SJCRH30 (cell line): ENCODE data around the gene HECW1. TPM values are rescaled to one million over a fixed set of nuclear protein-coding genes. Genes with fewer than 3 reads are reported as not detected.
"Not testable (repeated sequence)": the region's sequence is repeated elsewhere in the genome, so short reads cannot be mapped to it uniquely, and the experiment has no call there.

ENCODE experiments used
- DNase-seq, 2 experiments: peaks; one replicate each; pipeline ENCODE4 v3.0.0-alpha.2; 2015 to 2020
- H3K27ac ChIP-seq: fragments of 250-450 bp; sonication (Bioruptor Pico); 2 replicates; pipeline ENCODE4 v1.5.1; 2020; ENCODE audit warnings: mild to moderate bottlenecking, moderate library complexity
- H3K27me3 ChIP-seq: fragments of 250-450 bp; sonication (Bioruptor Pico); 2 replicates; pipeline ENCODE4 v1.5.1; 2020; ENCODE audit warnings: mild to moderate bottlenecking, moderate library complexity
- H3K36me3 ChIP-seq: fragments of 250-450 bp; sonication (Bioruptor Pico); 2 replicates; pipeline ENCODE4 v1.5.1; 2020; ENCODE audit warnings: mild to moderate bottlenecking, moderate library complexity
- H3K4me1 ChIP-seq: fragments of 250-450 bp; sonication (Bioruptor Pico); 2 replicates; pipeline ENCODE4 v1.5.1; 2020; ENCODE audit warnings: mild to moderate bottlenecking, moderate library complexity
- H3K4me3 ChIP-seq: fragments of 250-450 bp; sonication (Bioruptor Pico); 2 replicates; pipeline ENCODE4 v1.5.1; 2020; ENCODE audit warnings: mild to moderate bottlenecking, moderate library complexity
- H3K9me3 ChIP-seq: fragments of 250-450 bp; sonication (Bioruptor Pico); replicated peaks from 2 replicates; pipeline ENCODE4 v1.5.1; 2020; ENCODE audit warnings: mild to moderate bottlenecking, moderate library complexity
- total RNA-seq: library from RNA; depleted of rRNA; stranded (reverse); fragments of >200 nt; shearing (Covaris generic); gene quantifications from 2 replicates; pipeline ENCODE4 v1.2.3, GENCODE V29; 2014

HECW1 gene
- total RNA-seq, 1 experiment from 2014 or later = not detected

DNA sequence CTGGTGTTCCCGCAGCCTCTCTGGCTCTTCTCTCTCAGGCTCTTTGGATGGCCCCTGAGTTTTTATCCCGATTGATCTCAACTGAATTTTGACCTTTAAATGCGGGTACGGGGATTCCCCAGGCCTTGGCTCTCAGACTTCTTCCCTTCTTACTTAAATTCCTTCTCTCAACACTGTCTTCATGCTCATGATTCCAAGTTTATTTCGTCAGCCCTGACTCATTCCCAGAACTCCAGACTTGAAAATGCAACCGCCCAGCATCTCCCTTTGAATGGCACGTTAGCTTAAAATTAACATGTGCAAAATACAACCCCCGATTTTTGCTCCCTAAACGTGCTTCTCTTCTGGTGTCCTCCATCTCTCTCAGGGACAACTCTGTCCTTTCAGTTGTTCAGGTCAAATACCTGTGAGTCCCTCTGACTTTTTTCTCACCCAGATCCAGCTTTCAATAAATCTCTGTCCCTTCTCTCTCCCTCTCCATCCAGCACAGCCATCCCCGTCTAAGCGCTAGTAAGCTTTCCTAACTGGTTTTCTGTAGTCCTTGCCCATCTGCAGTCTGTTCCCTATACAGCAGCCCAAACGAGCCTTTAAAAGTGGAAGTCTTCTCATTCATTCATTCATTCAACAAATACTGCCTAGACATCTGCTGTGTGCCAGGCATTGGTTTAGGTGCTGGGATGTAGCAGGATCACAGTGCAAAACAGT is 7.1 kb downstream of the HECW1 start:
- Histone ChIP-seq H3K4me3 (no peak overlapping the region), H3K27me3 (peaks cover 6% of the 10 kb centered on the region), H3K4me1 (no peaks in the 10 kb centered on the region), H3K27ac (no peak overlapping the region), H3K9me3 (no peaks in the 10 kb centered on the region), H3K36me3 (no peaks in the 10 kb centered on the region)
- DNase-seq = no peak

DNA sequence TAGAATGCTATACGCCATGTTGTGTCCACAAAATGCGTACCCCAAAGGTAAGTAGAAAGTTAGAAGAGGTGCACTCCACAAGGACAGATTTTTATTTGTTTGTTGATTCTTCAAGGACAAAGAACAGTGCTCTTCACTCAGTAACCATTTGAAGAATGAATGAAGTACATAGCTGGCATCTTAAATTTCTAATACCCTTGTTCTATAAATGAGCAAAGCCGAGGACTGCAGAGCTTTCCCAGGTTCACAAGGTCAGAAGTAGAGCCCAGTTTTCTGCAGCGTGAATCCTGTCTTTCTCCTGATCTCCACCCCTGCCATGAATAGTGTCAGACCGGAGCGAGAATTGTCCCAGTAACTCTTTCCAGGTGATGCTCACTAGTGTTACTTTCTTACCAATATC is 9.5 kb downstream of the HECW1 start:
- H3K36me3 ChIP-seq = no peaks in the 10 kb centered on the region
- no peaks in the 10 kb centered on the region for H3K4me1 ChIP-seq
- no peak overlapping the region for H3K4me3 ChIP-seq
- H3K9me3 ChIP-seq = no peaks in the 10 kb centered on the region
- no peak overlapping the region for H3K27ac ChIP-seq
- peaks cover 10% of the 10 kb centered on the region; the same call in 1 of the 2 replicates for H3K27me3 ChIP-seq
- no peak for DNase-seq

DNA sequence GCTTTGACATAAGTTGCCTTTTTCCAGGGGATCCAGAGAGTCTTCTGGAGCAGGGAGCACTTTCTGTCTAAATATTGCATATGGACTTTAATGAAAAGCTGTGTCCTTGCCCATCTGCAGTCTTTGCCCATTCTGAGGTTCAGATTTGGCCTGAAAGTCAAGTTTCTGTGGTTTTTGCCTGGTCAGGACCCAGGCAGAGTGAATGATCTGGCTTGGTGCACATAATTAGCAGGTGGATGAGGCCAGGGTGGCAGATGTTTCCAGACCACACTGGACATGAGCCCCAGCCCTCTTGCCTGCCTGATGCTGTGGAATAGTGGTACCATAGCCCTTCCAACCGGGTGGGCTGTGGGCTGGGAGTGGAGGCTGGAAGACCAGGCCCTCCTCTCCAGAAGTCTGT is 11.0 kb downstream of the HECW1 start:
- no peak overlapping the region for H3K4me3 ChIP-seq
- DNase-seq = no peak
- H3K27me3 ChIP-seq = peaks cover 10% of the 10 kb centered on the region; the same call in 1 of the 2 replicates
- no peaks in the 10 kb centered on the region for H3K4me1 ChIP-seq
- no peaks in the 10 kb centered on the region for H3K9me3 ChIP-seq
- no peaks in the 10 kb centered on the region for H3K36me3 ChIP-seq
- no peak overlapping the region for H3K27ac ChIP-seq

DNA sequence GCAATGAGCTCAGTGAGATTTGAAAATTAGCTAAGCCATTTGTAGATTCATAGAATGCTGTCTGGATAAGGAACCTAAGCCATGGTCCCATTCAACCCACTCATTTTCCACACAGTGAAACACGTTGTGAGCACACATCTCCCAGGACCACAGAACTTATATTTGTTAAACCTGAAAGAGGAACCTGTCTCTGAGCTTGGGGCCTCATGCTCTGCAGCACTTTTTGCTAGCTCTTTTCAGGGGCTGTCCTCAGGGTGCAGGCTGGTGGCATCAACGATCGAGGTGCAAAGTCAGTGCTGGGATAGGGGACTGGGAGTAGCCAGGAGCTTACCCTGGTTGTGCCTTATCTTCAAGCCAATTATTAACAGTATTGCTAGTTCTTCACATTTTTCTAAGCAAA is 11.9 kb downstream of the HECW1 start:
- no peaks in the 10 kb centered on the region for H3K36me3 ChIP-seq
- H3K4me1 ChIP-seq = no peaks in the 10 kb centered on the region
- no peaks in the 10 kb centered on the region for H3K9me3 ChIP-seq
- H3K27ac ChIP-seq = no peak overlapping the region
- no peak for DNase-seq
- H3K27me3 ChIP-seq = peaks cover 10% of the 10 kb centered on the region; the same call in 1 of the 2 replicates
- H3K4me3 ChIP-seq = no peak overlapping the region

DNA sequence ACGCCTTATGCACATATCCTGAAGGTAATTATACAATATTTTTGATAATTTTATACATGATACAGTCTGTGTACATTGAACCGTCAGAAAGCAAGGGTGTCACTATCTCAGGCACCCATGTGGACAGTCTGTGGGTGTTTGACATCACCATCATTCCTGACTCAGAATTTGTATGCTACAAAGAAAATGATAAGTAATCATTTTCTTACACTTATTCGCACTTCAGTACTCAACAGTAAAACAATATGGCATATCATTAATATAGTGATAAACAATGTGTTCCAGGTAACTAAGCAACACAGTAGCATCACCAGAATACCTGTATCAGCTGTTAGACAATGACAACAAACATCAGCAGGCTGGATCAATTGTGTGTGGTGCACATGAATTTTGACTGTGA is 17.9 kb downstream of the HECW1 start:
- no peak overlapping the region for H3K4me3 ChIP-seq
- no peaks in the 10 kb centered on the region for H3K36me3 ChIP-seq
- no peak overlapping the region for H3K27ac ChIP-seq
- peaks cover 7% of the 10 kb centered on the region for H3K27me3 ChIP-seq
- no peak for DNase-seq
- H3K4me1 ChIP-seq = no peaks in the 10 kb centered on the region
- no peaks in the 10 kb centered on the region; the same call in 1 of the 2 replicates for H3K9me3 ChIP-seq

DNA sequence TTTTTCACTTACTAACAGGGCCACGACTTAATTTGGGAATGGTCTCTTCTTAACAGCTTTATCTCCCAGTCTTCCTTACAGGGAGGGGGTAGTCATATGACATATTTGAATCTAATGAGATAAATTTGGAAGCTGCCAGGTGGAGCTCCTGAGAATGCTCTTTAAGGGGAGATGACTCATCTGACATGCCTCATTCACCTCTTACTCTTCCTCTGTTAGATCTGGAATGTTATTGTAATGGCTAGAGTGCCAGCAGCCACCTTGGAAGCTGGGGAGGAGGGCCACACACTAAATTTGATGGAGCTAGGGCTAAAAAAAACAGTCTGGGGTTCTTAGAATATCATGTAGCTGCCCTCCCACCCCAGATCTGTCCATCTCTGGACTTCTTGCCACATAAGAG is 22.7 kb downstream of the HECW1 start:
- Histone ChIP-seq H3K4me1 (no peaks in the 10 kb centered on the region), H3K27ac (no peak overlapping the region), H3K36me3 (no peaks in the 10 kb centered on the region), H3K27me3 (peaks cover 4% of the 10 kb centered on the region), H3K9me3 (no peaks in the 10 kb centered on the region; the same call in 1 of the 2 replicates), H3K4me3 (no peak overlapping the region)
- no peak for DNase-seq

DNA sequence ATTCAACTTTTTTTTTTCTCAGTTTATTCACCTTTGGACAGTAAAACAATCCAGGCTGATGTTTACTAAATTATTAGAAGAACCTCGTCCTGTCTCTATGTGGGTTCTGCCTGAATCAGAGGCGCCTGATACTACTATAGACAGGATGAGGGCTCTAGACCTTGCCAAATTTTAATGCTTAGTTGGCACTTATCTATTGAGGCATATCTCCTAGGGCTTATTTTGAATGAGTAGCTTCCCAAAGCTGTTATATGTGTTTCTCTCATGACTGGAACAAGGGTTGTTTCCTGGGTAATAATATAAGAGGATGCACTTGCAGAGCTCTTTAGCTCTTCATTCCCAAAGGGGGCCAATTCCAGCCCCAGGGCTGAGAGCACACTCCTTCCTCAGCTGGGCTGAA is 23.6 kb downstream of the HECW1 start:
- H3K4me3 ChIP-seq = no peak overlapping the region
- H3K27ac ChIP-seq = no peak overlapping the region
- H3K36me3 ChIP-seq = no peaks in the 10 kb centered on the region
- peaks cover 9% of the 10 kb centered on the region for H3K27me3 ChIP-seq
- H3K9me3 ChIP-seq = no peaks in the 10 kb centered on the region; the same call in 1 of the 2 replicates
- no peaks in the 10 kb centered on the region for H3K4me1 ChIP-seq
- no peak for DNase-seq

DNA sequence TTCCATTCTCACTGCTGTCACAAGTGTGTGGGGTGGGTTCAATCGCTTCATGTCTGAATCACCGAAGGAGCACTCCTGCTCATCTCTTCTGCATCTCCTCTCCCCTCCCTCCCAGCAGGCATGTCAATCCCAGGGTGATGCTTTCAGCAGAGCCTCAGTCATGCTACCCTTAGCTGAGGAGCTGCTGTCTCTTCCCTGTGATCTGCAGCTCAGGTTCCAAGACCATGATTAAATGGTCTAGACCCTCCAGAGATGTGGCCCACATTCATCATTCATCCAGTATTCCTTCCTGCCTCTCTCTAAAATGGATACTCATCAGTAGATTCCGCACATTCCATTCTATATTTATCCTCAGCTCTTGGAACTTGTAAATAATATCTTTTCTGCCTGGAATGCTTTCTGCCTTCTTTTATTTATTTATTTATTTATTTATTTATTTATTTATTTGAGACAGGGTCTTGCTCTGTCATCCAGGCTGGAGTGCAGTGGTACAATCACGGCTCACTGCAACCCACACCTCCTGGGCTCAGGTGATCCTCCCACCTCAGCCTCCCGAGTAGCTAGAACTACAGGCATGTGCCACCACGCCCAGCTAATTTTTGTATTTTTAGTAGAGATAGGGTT is 24.8 kb downstream of the HECW1 start:
- H3K27me3 ChIP-seq, H3K4me1 ChIP-seq, DNase-seq, H3K9me3 ChIP-seq, H3K27ac ChIP-seq, H3K36me3 ChIP-seq, H3K4me3 ChIP-seq: not testable (repeated sequence)

DNA sequence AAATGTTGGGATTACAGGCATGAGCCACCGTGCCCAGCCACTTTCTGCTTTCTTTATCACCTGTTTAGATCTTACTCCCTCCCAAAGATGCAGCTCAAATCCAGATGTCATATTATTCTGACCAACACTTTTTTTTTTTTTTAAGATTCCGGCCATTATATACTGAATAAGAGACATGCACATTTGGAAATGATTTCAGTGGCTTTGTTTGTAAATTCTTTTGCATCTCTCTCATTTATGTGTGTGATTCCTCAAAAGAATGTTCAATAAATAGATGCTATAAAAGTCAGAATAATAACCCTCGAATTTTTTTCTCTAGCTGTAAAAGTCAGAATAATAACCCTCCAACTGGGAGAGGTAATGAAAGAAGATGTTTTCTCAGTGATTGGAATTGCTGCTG is 25.4 kb downstream of the HECW1 start:
- Histone ChIP-seq H3K9me3 (no peaks in the 10 kb centered on the region), H3K4me1 (no peaks in the 10 kb centered on the region), H3K27ac (no peak overlapping the region), H3K27me3 (peaks cover 5% of the 10 kb centered on the region; the same call in 1 of the 2 replicates), H3K36me3 (no peaks in the 10 kb centered on the region), H3K4me3 (no peak overlapping the region)
- no peak for DNase-seq

DNA sequence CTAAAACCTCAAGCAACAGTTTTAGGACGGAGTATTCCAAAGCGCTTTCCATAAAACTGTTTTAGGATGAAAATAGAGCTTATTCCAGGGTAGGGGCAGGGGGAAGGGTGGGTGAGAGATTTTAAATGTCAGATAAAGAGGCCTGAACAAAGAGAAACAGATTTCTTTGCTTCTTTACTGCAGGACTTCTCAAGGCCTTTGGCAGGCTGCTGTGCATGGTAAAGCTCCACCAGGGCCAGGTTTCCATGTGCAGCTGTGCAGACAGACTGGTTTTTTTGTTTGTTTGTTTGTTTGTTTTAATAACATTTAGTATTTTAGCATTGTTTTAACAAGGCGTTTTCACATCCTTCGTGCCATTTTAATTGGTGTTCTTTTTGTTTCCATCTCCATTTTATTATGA is 26.3 kb downstream of the HECW1 start:
- H3K4me1 ChIP-seq = no peaks in the 10 kb centered on the region
- no peak overlapping the region for H3K27ac ChIP-seq
- DNase-seq = no peak

DNA sequence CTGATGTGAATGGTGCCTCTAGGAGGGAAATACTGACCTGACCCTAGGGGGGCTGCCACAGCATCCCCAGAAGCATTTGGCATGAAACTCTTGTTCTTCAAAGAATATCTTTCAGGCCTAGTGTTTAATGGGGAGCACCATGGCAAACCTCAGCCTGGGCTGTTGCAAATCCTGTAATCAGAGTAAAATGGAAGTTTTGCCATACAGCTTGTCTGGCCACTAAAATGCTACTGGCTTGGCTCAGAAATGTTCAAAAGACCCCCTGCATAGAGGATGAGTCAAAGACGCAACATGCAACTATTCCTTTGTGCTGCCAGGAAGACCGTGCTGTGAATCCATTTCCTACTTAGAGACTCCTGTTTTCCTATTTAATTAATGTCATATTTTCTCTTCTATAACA is 26.7 kb downstream of the HECW1 start:
- Histone ChIP-seq H3K4me1 (no peaks in the 10 kb centered on the region), H3K4me3 (no peak overlapping the region), H3K27me3 (peaks cover 5% of the 10 kb centered on the region; the same call in 1 of the 2 replicates), H3K27ac (no peak overlapping the region), H3K9me3 (no peaks in the 10 kb centered on the region), H3K36me3 (no peaks in the 10 kb centered on the region)
- no peak for DNase-seq

More for the DNA sequence above, 26.3 kb downstream of the HECW1 start:
- Histone ChIP-seq H3K4me3 (no peak overlapping the region), H3K9me3 (no peaks in the 10 kb centered on the region), H3K36me3 (no peaks in the 10 kb centered on the region), H3K27me3 (peaks cover 5% of the 10 kb centered on the region; the same call in 1 of the 2 replicates)

DNA sequence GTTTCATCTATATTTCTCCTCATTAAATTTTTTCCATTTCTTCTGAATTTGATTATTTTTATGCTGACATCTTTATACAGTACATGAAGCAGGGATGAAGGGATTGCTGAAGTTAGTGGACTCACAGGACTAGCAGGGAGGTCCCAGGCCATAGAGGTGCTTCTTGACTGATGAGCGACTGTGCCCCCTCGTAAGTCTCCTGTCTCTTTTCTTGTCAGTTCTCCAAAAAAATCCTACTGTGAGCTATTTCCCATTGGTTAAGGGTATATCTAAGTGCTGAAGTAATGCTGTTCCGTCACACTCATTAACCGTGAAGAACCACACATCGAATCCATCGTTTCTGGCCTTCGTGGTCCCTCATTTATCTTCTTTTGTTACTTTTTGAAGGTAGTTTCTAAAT is 27.7 kb downstream of the HECW1 start:
- Histone ChIP-seq H3K27ac (no peak overlapping the region), H3K27me3 (peaks cover 5% of the 10 kb centered on the region; the same call in 1 of the 2 replicates), H3K4me1 (no peaks in the 10 kb centered on the region), H3K36me3 (no peaks in the 10 kb centered on the region), H3K9me3 (no peaks in the 10 kb centered on the region), H3K4me3 (no peak overlapping the region)
- no peak for DNase-seq

DNA sequence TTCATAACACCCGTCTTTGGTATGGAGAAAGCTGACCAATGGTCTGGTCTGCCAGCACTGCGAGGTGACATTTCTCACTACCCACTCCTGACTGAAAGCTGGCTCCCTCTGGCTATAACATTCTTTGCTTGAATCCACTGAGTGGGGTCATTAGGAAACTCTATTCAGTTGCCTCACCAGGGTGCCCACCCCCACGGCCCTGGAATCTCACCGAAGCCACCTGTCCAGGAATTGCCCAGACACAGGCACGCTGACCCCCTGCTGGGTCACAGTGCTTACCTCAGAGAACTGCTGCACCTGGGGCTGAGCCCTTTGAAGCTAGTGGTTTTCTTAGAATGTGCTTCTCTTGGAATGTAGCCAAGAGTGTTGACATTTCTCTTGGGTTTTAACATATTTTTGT is 28.6 kb downstream of the HECW1 start:
- no peak for DNase-seq
- Histone ChIP-seq H3K36me3 (no peaks in the 10 kb centered on the region), H3K27me3 (peaks cover 5% of the 10 kb centered on the region; the same call in 1 of the 2 replicates), H3K9me3 (no peaks in the 10 kb centered on the region), H3K27ac (no peak overlapping the region), H3K4me3 (no peak overlapping the region), H3K4me1 (no peaks in the 10 kb centered on the region)

DNA sequence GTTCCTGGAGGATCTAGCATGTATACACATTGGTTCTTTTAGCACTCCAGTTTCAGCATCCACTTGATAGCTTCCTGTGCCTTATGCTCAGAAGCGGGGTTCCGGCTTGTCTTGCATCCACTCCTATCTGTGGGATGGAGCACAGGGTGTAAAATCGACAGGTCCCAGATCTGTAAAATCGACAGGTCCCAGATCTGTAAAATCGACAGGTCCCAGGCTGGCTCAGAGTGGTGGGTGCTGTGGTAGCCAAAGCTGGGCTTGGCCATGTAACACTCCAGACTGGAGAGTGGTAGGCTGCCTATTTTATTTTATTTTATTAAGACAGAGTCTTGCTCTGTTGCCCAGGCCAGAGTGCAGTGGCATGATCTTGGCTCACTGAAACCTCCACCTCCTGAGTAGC is 30.3 kb downstream of the HECW1 start:
- peaks cover 5% of the 10 kb centered on the region; the same call in 1 of the 2 replicates for H3K27me3 ChIP-seq
- no peaks in the 10 kb centered on the region for H3K4me1 ChIP-seq
- H3K9me3 ChIP-seq = no peaks in the 10 kb centered on the region
- DNase-seq = no peak
- no peak overlapping the region for H3K4me3 ChIP-seq
- no peak overlapping the region for H3K27ac ChIP-seq
- H3K36me3 ChIP-seq = no peaks in the 10 kb centered on the region

DNA sequence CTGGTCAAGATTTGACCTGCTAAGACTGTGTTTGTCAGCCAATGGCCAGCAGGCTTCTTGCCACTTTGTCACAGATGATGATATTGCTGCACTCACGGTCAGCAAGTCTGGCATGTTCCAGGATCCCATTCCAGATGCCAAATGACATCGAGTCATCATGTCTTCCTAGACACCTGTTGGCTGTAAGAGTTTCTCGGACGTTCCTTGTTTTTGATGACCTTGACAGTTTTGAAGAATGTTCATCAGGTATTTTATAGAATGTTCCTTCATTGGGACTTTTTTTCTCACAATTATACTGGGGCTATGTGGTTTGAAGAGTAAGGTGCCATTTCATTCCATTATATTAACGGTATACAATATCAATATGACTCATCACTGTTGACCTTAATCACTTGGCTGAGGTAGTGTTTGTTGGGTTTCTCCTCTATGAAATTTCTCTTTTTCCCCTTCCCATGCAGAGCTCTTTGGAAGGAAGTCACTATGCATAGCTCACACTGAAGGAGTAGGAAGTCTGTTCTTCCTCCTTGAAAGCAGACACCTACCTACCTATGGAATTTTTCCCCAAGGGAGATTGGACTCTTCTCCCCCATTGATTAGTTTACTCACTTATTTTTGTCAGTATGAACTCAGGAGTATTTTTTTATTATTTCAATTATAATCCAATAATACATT is 31.6 kb downstream of the HECW1 start:
- Histone ChIP-seq H3K36me3 (no peaks in the 10 kb centered on the region), H3K4me1 (no peaks in the 10 kb centered on the region), H3K27ac (no peak overlapping the region), H3K9me3 (no peaks in the 10 kb centered on the region), H3K27me3 (peaks cover 5% of the 10 kb centered on the region; the same call in 1 of the 2 replicates), H3K4me3 (no peak overlapping the region)
- no peak for DNase-seq
